ENCODE measurements around the gene MAD1L1.

Gene MAD1L1

GRCh38 chr7:1944619-1945210 is 288.0 kb downstream of the MAD1L1 start:
- DNase-seq (ENCODE audit: low read depth, low spot score) = no peak

GRCh38 chr7:1943933-1944618 is 288.7 kb downstream of the MAD1L1 start:
- no peak for DNase-seq (ENCODE audit: low read depth, low spot score)

GRCh38 chr7:1943326-1943725 is 289.4 kb downstream of the MAD1L1 start:
- DNase-seq (ENCODE audit: low read depth, low spot score) = no peak

GRCh38 chr7:1942941-1943289 is 289.8 kb downstream of the MAD1L1 start:
- DNase-seq (ENCODE audit: low read depth, low spot score) = no peak

- no peak for DNase-seq (ENCODE audit: low read depth, low spot score)
Observed at GRCh38 chr7:1942243-1942940, 290.4 kb downstream of the MAD1L1 start.

- DNase-seq (ENCODE audit: low read depth, low spot score) = no peak
Observed at GRCh38 chr7:1941464-1942242, 291.1 kb downstream of the MAD1L1 start.

- no peak for DNase-seq (ENCODE audit: low read depth, low spot score)
Observed at GRCh38 chr7:1940863-1941262, 291.9 kb downstream of the MAD1L1 start.

GRCh38 chr7:1940402-1940786 is 292.4 kb downstream of the MAD1L1 start:
- DNase-seq (ENCODE audit: low read depth, low spot score) = no peak

- DNase-seq (ENCODE audit: low read depth, low spot score) = no peak
Observed at GRCh38 chr7:1939434-1940401, 293.0 kb downstream of the MAD1L1 start.

GRCh38 chr7:1938788-1939433 is 293.8 kb downstream of the MAD1L1 start:
- no peak for DNase-seq (ENCODE audit: low read depth, low spot score)

GRCh38 chr7:1937252-1937605 is 295.5 kb downstream of the MAD1L1 start:
- no peak for DNase-seq (ENCODE audit: low read depth, low spot score)

GRCh38 chr7:1936531-1937251 is 296.1 kb downstream of the MAD1L1 start:
- DNase-seq (ENCODE audit: low read depth, low spot score) = no peak

GRCh38 chr7:1936006-1936310 is 296.8 kb downstream of the MAD1L1 start:
- no peak for DNase-seq (ENCODE audit: low read depth, low spot score)

- no peak for DNase-seq (ENCODE audit: low read depth, low spot score)
Observed at GRCh38 chr7:1935176-1936005, 297.4 kb downstream of the MAD1L1 start.

- no peak for DNase-seq (ENCODE audit: low read depth, low spot score)
Observed at GRCh38 chr7:1934756-1935155, 298.0 kb downstream of the MAD1L1 start.

- DNase-seq (ENCODE audit: low read depth, low spot score) = no peak
Observed at GRCh38 chr7:1934017-1934416, 298.7 kb downstream of the MAD1L1 start.

- no peak for DNase-seq (ENCODE audit: low read depth, low spot score)
Observed at GRCh38 chr7:1933066-1933750, 299.5 kb downstream of the MAD1L1 start.

- DNase-seq (ENCODE audit: low read depth, low spot score) = no peak
Observed at GRCh38 chr7:1931951-1932270, 300.8 kb downstream of the MAD1L1 start.
